ENCODE data around the gene ZBTB9.

The ZBTB9 gene, protein sequence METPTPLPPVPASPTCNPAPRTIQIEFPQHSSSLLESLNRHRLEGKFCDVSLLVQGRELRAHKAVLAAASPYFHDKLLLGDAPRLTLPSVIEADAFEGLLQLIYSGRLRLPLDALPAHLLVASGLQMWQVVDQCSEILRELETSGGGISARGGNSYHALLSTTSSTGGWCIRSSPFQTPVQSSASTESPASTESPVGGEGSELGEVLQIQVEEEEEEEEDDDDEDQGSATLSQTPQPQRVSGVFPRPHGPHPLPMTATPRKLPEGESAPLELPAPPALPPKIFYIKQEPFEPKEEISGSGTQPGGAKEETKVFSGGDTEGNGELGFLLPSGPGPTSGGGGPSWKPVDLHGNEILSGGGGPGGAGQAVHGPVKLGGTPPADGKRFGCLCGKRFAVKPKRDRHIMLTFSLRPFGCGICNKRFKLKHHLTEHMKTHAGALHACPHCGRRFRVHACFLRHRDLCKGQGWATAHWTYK

DNA sequence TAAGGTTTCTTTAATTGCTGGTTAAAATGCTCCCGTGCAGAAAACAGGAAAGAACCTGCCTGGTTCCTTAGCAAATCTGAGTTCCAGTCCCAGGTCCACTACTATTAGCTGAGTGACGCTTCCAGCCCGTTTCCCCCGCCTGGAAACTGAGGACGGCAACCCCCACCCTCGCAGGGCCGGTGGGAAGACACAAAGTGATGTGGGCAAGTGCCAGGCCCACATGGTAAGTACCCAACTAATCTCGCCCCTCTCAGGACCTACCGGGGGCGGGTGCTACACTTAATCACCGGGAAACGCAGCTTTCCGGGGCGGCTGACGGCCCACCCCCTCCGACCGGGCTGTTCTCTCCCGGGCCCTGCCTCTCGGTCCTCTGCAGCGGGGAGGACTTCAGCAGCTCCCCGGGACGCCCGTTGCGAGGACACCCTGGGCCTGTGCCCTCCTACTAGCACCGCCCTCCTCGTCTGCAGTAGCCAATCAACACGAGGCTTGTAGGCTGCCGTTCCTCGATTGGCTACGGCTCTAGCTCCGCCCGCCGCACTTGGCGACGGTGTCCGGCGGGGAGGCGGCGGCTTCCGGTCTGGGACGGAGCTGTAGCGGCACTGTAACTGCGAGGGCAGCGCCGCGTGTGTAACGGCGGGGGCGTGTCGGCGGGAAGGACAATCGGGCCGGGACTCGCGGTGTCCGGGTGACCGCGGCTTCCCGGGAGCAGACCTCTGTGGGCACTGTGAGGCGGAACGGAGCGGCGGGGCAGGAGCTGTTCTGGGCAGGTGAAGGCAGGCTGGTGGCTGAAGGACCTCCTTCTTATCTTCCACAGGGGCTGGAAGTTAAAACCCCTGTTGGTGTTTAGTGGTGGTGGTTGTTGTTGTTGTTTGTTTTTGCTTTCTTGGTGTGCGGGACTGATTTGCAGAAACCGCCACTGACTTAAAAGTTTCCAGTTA is at the start of gene ZBTB9:
ZBTB9 (plus strand) TSS at position 568 of the 938 bp plus-strand sequence. CDS start 525 bp downstream, outside the sequence.
- peak; percentile 96 for DNase-seq

- no peak for DNase-seq
These were observed 49.5 kb upstream of the ZBTB9 start for GRCh38 chr6:33404884-33405283.

GRCh38 chr6:33405386-33405940 is 48.9 kb upstream of the ZBTB9 start:
- no peak for DNase-seq

DNA sequence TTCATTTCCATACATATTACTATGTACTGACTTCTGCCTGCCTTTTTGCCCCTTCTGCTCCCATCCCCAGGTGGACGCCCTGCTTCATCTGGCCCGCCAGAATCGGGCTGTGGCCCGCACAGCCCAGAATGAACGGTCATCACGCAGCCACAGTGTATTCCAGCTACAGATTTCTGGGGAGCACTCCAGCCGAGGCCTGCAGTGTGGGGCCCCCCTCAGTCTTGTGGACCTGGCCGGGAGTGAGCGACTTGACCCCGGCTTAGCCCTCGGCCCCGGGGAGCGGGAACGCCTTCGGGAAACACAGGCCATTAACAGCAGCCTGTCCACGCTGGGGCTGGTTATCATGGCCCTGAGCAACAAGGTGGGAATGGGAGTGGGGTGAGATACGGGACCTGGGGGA is 48.2 kb upstream of the ZBTB9 start:
- no peak for DNase-seq

- DNase-seq: no peak
These were observed 47.2 kb upstream of the ZBTB9 start for GRCh38 chr6:33407132-33407718.

DNA sequence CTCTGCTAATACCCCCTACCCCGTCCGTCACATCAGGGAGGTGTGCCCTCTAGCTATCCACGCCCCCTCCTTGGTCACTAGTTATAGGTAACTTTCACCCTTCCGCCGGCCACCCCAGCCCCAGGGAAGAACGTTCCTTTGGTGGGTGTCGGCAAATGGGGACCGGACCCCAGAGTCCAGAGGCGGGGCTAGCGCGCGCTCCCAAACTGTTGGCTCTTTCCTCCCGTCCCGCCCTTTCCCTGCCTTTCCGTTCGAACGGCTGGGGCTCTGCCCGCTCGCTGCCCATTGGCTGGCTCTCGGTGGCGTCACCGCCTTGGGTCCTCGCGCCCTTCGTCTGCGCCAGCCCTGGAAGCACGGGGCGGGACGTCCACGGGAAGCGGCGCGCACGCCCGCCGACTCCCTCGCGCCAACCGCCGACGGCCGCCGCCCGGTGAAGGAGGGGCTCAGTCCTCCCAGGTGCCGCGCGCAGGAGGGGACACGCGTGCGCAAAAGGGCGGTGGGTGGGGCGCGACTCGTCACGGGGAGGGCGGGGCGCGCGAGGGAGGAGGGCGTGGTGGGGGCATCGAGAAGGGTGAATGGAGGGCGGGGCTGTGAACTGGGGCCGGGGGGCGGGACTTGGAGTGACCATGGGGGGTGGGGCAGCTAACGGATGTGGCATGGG is 44.2 kb upstream of the ZBTB9 start:
- peak; percentile 98 for DNase-seq

DNA sequence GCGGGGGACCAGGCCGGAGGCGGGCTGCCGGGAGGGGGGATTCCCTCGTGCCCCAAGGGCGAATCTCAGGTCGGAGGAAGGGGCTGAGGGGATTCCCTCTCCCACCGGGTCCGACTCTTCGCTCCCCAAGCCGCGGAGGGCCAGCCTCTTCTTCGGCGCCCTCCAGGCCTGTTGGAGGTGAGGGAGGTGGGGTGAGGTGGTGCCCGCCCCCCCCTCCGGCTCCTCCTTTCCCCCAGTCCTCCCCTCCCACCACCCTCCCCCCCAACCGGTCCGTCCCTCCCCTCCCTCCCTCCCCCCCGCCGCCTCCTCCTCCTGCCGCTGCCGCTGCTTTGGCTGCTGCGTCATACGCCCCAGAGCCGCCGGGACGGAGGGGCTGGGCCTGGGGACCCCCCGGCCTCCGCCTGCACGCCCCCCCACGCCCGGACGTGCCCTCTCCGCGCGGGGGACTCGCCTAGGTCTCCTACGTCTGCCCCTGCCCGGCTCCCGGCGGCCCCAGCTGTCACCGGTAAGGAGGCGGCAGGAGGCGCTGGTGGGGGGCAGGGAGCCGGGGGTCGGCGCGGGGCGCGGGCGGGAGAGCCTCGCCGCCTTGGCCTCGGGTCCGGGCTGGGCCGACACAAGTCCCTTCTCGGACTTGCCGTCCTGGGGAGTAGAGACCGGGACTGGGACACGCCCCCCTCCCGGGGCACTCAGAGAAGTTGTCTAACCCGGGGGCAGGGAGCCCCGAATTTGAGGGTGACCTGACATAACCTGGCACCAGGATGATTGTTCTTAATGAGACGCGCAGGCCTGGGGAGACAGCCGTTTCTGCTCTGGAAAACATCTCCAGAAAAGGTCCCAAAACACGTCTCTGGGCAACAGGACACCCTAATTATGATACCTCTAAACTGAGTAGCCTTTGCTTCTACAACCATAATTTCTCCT is 43.4 kb upstream of the ZBTB9 start, which contains the start of gene PHF1:
PHF1 (plus strand) TSS at position 304 of the 921 bp plus-strand sequence. CDS start 1,250 bp downstream, outside the sequence.
- peak; percentile 83 for DNase-seq

- DNase-seq: no peak
These were observed 42.8 kb upstream of the ZBTB9 start for GRCh38 chr6:33411632-33412005.

- DNase-seq: no peak
These were observed 42.0 kb upstream of the ZBTB9 start for GRCh38 chr6:33412140-33413009.

DNA sequence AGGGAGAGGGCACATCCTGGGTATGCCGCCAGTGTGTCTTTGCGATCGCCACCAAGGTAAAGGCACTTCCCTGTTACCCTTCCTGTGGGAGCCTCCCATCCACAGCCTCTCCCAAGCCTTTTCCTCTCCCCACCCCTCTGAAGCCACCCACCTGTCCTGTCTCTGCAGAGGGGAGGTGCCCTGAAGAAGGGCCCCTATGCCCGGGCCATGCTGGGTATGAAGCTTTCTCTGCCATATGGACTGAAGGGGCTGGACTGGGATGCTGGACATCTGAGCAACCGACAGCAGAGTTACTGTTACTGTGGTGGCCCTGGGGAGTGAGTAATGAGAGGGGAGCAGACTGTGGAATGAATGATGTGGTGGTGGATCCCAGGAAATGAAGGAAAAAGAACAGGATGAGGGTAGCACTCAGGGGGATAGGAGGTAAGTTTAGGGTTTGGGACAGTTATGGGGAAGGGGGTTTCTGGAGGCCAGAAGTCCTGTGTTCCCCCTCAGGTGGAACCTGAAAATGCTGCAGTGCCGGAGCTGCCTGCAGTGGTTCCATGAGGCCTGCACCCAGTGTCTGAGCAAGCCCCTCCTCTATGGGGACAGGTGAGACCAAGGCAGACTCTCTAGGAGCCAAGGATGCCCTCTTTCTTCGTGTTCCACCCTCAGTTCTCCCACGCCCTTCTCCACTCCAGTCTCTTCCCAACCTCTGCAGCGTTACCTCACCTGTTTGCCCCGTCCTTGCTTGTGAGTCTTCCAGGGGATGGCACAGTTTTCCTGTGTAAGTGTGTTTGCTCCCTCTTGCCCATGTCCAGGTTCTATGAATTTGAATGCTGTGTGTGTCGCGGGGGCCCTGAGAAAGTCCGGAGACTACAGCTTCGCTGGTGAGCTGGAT is 40.9 kb upstream of the ZBTB9 start:
- no peak for DNase-seq

DNA sequence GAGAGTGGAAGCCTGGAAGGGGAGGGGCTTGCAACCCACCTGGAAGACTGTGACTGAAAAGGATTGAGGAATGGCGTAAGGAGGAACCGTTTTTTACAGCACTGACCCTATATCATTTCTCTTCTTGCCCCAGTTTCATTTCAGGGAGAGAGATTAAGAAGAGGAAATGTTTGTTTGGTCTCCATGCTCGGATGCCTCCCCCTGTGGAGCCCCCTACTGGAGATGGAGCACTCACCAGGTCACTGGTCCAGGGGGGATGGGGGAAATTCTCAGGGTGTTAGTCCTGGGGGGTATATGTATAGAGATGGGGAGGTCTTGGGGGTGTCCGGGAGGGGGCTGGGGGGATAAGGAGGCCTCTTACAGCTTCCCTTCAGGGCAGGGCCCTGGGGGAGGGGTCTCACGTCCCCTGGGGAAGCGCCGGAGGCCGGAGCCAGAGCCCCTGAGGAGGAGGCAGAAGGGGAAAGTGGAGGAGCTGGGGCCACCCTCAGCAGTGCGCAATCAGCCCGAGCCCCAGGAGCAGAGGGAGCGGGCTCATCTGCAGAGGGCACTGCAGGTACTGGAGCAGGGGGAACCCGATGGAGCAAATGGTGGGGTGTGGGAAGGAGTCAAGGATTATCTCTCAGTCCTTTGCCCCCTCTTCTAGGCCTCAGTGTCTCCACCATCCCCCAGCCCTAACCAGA is 39.6 kb upstream of the ZBTB9 start:
- no peak for DNase-seq

GRCh38 chr6:33415831-33416230 is 38.5 kb upstream of the ZBTB9 start:
- no peak for DNase-seq

DNA sequence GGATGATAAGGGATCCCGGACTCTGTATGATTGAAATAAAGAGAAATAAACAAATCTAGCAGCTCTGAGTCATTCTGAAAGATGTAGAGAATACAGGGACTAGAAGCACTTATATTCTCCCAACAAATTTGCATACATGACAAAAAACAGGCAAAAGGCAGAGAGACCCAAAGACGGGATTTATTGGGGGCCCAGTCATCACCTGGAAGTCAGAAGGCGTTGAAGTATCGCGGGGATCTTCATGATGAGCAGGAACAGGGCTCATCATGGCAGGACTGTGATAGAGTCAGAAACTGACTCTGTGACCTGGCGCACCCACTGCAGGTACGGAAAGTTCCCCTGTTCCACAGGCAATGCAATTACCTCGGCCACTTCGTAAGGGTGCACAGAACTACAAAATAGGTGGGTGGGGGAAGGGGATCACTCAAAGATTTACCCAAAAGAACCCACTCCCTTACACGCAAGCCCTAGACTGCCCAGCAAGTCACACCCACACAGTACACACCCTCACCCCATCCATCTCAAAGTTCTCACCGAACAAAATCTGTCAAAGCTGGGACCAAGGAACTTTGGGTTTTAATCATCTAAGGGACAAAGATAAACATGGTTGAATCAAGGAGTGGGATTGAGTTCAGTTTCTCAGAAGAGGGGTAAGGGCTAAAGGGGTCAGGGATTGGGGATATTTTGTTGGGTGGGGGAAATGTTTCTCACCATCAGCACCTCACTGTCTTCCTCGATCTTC is 37.8 kb upstream of the ZBTB9 start:
- DNase-seq: no peak

- DNase-seq: no peak
These were observed 37.1 kb upstream of the ZBTB9 start for GRCh38 chr6:33417128-33417902.

- DNase-seq: peak; percentile 99
These were observed 36.3 kb upstream of the ZBTB9 start, which contains the start of gene CUTA for GRCh38 chr6:33417903-33418689. Gene CUTA, minus strand, starts transcription at chr6:33418107. Its CDS starts 107 bp downstream, at chr6:33418000.

Data from NCI-H1105 (cell line).